Measurements from ENCODE around the gene PTEN.
"Not testable (repeated sequence)": the region's sequence is repeated elsewhere in the genome, so short reads cannot be mapped to it uniquely, and the experiment has no call there.

PTEN gene

DNA sequence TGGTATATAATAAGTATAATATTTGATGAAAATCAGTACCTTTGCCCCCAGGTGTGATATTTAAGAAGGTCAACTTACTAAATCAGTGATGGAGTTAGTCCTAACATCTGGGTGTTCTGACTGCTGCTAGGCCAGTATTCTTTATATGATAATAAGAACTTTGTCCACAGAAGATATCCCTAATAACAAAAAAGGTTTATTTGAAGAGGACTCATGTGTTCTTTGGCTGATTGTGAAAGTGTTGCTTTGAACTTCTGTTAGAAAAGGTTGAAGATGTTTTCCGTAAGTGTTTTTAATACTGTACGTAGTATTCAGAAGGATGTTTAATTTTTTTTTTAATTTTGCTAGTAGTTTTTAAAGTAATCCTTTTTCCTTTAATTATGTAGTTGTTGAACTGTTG, 10.2 kb downstream of the PTEN start:
- no peak for DNase-seq

DNA sequence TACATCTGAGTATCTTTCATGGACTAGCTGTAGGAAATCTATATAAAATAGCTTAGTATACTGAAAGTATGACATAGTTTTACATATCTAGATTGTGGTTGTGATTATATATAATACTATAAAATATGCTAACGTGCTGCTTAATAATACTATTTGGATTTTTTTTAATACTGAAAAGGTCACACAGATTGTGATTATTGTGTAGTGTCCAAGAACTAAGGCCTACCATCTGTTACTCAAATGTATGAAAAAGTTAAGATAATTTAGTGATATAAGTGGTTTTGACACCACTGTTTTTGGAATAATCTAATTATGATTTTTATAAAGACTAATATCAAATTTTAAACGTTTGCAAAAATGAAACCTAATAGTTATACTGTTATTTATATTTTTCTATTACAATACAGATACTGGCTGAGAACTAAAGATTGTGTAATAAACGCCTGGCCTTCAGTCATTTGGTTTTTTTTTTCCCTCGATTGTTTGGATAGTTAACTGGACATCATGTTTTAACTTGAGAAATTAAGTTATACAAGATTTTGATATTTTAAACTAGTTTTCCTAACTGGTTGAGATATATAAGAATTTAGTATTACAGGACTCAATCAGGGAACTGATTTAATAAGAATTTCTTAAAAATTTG, 12.6 kb downstream of the PTEN start:
- DNase-seq, result no peak

- DNase-seq, result no peak
Observed at GRCh38 chr10:87878664-87879459, 15.4 kb downstream of the PTEN start.

DNA sequence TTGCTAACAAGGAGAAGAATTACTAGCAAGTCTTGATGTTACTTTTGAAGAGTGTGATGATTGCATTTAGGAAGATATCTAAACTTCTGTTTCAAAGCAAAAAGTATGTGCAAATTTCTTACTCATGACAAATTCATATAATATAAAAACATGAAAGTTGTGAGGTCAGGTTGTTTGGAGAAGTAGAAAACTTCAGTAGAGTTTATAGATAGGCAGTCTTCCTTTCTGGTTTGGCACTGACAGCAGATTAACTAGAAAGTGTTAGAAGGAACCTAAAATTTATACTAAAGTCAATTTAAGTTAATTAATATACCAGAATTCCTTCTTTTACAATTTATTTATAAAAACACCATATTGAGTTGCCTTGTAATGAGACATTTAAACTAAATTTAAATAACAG, 16.9 kb downstream of the PTEN start:
- DNase-seq, result no peak

GRCh38 chr10:87881373-87882059, 18.1 kb downstream of the PTEN start:
- DNase-seq, result not testable (repeated sequence)

- DNase-seq, result no peak
Observed at GRCh38 chr10:87882555-87883294, 19.3 kb downstream of the PTEN start.

DNA sequence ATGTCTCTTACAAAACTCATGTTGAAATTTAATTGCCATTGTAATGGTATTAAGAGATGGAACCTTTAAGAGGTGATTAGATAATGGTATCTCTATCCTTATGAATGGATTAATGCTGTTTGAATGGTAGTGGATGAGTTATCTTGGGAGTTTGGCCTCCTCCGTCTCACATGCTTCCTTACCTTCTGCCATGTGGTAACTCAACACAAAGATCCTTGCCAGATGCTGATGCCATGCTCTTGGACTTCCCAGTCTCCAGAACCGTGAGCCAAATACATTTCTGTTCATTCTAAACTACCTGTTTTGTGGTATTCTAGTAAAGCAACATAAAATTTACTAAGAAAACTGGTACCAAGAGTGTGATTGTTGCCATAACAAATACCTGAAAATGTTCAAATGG, 23.2 kb downstream of the PTEN start:
- no peak for DNase-seq

- no peak for DNase-seq
Observed at GRCh38 chr10:87887146-87887545, 23.7 kb downstream of the PTEN start.

- DNase-seq, result no peak
Observed at GRCh38 chr10:87887548-87888289, 24.3 kb downstream of the PTEN start.

- DNase-seq, result no peak
Observed at GRCh38 chr10:87895430-87895829, 32.0 kb downstream of the PTEN start.

- DNase-seq, result no peak
Observed at GRCh38 chr10:87896216-87896615, 32.8 kb downstream of the PTEN start.

DNA sequence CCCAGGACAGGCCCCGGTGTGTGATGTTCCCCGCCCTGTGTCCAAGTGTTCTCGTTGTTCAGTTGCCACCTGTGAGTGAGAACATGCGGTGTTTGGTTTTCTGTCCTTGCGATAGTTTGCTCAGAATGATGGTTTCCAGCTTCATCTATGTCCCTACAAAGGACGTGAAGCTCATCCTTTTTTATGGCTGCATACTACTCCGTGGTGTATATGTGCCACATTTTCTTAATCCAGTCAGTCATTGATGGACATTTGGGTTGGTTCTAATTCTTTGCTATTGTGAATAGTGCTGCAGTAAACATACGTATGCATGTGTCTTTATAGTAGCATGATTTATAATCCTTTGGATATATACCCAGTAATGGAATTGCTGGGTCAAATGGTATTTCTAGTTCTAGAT, 34.5 kb downstream of the PTEN start:
- DNase-seq, result not testable (repeated sequence)

GRCh38 chr10:87903396-87903795, 40.0 kb downstream of the PTEN start:
- DNase-seq, result not testable (repeated sequence)

DNA sequence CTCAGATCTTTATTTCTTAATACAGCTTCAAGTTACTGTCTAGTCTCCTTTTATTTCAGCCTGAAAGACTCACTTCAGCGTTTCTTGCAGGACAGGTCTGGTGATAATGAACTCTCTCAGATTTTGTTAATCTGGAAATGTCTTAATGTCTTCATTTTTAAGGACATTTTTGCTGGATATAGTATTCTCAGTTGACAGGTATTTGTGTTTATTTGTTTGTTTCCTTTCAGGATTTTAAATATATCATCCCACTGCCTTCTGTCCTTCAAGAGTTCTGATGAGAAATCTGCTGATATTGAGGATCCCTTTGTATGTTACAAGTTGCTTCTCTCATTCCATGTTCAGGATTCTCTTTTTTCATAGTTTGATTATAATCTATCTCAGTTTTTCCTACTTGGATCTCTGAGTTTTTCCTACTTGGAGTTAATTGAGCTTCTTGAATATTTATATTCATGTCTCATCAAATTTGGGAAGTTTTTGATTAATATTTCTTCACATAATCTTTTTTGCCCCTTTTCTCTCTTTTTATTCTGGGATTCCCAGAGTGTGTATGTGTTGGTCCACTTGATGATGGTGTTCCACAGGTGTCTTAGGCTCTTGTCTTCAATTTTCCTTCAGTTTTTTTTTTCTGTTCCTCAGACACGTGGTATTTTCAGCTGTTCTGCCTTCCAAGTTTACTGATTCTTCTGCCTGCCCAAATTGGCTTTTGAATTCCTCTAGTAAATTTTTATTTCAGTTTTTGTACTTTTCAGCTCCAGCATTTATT, 49.9 kb downstream of the PTEN start:
- no peak for DNase-seq

DNA sequence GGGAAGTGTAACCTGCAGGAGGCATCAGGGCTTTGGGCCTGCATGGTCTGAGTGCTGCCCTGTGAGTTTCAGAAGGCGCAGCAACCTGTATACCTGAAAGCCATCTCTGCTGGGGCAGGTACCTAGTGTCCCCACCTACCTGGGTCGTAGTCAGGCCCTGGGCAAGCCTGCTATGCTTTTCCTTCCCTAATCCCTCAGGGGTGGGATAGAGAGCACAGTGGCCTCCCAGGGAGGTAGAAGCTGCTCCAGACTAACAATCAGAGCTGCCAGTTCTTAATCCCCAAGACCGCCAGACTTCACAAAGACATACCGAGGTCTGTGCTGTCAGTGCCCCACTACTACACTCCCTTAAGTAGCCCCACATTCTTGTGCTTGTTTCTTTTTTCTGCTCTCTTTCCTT, 52.0 kb downstream of the PTEN start:
- DNase-seq, result no peak

DNA sequence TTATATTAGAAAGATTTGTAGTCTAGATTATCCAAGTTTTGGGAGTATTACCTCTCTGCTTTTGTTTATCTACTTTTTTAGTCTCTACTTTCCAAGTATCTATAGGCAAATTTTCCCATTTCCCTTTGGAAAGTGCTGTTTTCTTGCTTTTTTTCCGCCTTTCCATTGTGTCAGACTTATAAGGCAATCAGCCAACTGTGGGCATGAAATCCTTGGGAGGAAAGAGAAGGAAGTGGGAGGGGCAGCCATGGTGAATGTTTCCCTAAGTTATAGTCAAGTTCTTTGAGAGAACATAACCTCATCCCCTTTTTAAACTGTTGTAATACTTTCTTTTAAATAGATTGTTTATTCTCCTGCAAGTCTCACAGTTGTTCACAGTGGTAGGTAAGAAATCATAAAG, 52.6 kb downstream of the PTEN start:
- DNase-seq, result no peak

DNA sequence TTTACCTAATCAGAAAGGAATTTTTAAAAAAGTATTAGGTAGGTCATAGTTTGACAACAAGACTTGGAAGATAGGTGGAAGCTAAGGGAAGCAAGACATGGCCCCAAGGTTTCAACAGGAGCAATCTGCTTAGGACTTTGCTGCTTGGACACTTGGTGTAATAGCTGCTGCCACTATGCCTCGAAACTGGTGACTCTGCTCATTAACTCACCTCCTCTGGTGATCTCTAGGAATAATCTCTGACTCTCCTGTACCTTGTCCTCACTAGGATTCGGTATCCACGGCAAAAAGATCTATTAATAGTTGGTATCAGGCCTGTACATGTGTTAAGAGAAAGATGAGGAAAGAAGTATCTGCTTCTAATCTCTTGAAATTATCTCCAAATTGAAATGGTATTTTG, 53.1 kb downstream of the PTEN start:
- no peak for DNase-seq

- DNase-seq, result no peak
Observed at GRCh38 chr10:87918254-87918859, 54.9 kb downstream of the PTEN start.

DNA sequence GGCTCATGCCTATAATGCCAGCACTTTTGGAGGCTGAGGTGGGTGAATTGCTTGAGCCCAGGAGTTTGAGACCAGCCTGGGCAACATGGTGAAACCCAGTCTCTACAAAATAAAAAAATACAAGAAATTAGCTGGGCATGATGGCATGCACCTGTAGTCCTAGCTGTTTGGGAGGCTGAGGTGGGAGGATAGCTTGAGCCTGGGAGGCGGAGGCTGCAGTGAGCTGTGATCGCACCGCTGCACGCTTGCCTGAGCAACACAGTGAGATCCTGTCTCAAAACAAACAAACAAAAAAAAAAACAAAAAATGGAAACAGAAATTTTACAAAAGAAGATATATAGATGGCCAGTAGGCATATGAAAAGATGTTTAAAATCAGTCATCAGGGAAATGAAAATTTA, 57.1 kb downstream of the PTEN start:
- DNase-seq, result no peak

DNA sequence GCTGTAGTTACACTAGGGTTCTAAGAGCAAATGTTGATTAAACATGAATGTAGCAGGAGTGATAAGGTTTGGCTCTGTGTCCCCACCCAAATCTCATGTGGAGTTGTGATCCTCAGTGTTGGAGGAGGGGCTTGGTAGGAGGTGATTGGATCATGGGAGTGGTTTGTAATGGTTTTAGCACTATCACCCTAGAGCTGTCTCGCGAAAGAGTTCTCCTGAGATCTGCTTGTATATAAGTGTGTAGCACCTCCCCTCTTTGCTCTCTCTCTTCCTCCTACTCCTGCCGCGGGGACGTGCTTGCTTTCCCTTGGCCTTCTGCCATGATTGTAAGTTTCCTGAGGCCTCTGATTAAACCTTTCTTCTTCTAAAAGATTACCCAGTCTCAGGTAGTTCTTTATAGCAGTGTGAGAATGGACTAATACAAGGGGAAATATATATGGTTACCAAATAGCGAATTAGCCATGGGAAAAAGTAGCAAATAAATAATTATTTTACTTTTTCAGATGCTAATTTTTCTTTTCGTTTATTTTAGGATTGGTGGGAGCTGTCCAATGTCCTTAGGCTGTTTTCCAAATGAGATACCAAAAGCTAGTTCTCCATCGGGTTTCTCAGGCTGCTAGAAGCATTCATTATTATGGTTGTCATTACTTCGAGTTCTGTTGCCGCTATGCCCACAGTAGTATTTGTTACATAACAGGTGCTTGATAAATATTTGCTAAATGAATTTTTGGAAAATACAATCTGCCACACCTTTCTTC, 58.7 kb downstream of the PTEN start:
- DNase-seq, result no peak

- no peak for DNase-seq
Observed at GRCh38 chr10:87923233-87923632, 59.8 kb downstream of the PTEN start.

Measured in SHP77 (cell line).